ENCODE results near the gene MYBPC3.

Gene MYBPC3

DNA sequence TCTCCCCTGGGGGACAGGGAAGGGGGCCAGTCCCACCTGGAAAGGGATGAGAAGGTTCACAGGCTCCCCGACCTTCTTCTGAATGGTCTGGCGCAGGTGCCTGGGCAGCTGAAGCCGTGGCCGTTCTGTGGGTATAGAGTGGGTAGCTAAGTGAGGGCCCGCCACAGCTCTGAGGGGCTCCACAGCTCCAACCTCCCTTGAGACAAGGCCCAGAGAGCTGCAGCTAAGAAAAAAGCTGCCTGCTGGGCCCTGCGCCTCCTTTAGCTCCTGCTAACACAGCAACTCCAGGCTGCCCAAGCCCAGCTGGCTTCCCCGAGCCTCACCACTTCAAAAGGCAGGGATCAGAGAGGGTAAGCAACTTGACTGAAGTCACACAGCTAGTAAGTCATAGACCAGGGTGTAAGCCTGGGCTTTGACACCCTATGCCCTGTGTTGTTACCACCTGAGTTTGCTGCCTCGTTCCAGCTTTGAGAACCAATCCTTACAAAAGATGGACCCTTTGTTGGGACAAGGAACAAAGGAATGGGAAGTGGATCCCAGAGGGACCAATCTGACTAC lies 18.5 kb downstream of the MYBPC3 start:
- H3K27ac ChIP-seq: no peak overlapping the region
- no peaks in the 10 kb centered on the region for H3K36me3 ChIP-seq (ENCODE audit: insufficient read depth, low read length)
- no peak for TF ChIP-seq FOXP2 (optimal IDR thresholded peaks at IDR 0.05; ENCODE audit: control extremely low read depth, extremely low read length, insufficient read depth)
- no peak for TF ChIP-seq POLR2AphosphoS5 (IDR thresholded peaks at IDR 0.05; ENCODE audit: borderline replicate concordance, low read depth, low read length)
- TF ChIP-seq EZH2 (IDR thresholded peaks at IDR 0.05): no peak
- H3K4me3 ChIP-seq: no peak overlapping the region
- no peak overlapping the region for H3K9ac ChIP-seq (ENCODE audit: insufficient read length)
- H3K9me3 ChIP-seq (ENCODE audit: low read depth, low read length): no peaks in the 10 kb centered on the region
- no peak for DNase-seq (ENCODE audit: low read depth, low spot score)

- Histone ChIP-seq H3K4me3 (no peak overlapping the region), H3K36me3 (ENCODE audit: insufficient read depth, low read length) (no peaks in the 10 kb centered on the region), H3K9me3 (ENCODE audit: low read depth, low read length) (no peaks in the 10 kb centered on the region), H3K9ac (ENCODE audit: insufficient read length) (no peak overlapping the region), H3K27ac (no peak overlapping the region)
- DNase-seq (ENCODE audit: low read depth, low spot score): no peak
- TF ChIP-seq EZH2 (IDR thresholded peaks at IDR 0.05) (no peak), FOXP2 (optimal IDR thresholded peaks at IDR 0.05; ENCODE audit: control extremely low read depth, extremely low read length, insufficient read depth) (no peak), POLR2AphosphoS5 (IDR thresholded peaks at IDR 0.05; ENCODE audit: borderline replicate concordance, low read depth, low read length) (no peak)
Measured at GRCh38 chr11:47333526-47333845, 19.0 kb downstream of the MYBPC3 start.

GRCh38 chr11:47332791-47333525 lies 19.5 kb downstream of the MYBPC3 start:
- Histone ChIP-seq H3K9ac (ENCODE audit: insufficient read length) (no peak overlapping the region), H3K27ac (no peak overlapping the region), H3K36me3 (ENCODE audit: insufficient read depth, low read length) (0 out of 2 replicates have a peak, but pooled peaks cover 5% of the 10 kb centered on the region), H3K9me3 (ENCODE audit: low read depth, low read length) (no peaks in the 10 kb centered on the region), H3K4me3 (no peak overlapping the region)
- TF ChIP-seq EZH2 (IDR thresholded peaks at IDR 0.05): no peak
- no peak for TF ChIP-seq POLR2AphosphoS5 (IDR thresholded peaks at IDR 0.05; ENCODE audit: borderline replicate concordance, low read depth, low read length)
- no peak for TF ChIP-seq FOXP2 (optimal IDR thresholded peaks at IDR 0.05; ENCODE audit: control extremely low read depth, extremely low read length, insufficient read depth)
- no peak for DNase-seq (ENCODE audit: low read depth, low spot score)

- Histone ChIP-seq H3K4me3 (no peak overlapping the region), H3K9ac (ENCODE audit: insufficient read length) (no peak overlapping the region), H3K36me3 (ENCODE audit: insufficient read depth, low read length) (0 out of 2 replicates have a peak, but pooled peaks cover 5% of the 10 kb centered on the region), H3K9me3 (ENCODE audit: low read depth, low read length) (no peaks in the 10 kb centered on the region), H3K27ac (no peak overlapping the region)
- TF ChIP-seq FOXP2 (optimal IDR thresholded peaks at IDR 0.05; ENCODE audit: control extremely low read depth, extremely low read length, insufficient read depth) (no peak), POLR2AphosphoS5 (IDR thresholded peaks at IDR 0.05; ENCODE audit: borderline replicate concordance, low read depth, low read length) (no peak), EZH2 (IDR thresholded peaks at IDR 0.05) (no peak)
- no peak for DNase-seq (ENCODE audit: low read depth, low spot score)
Measured at GRCh38 chr11:47332303-47332711, 20.2 kb downstream of the MYBPC3 start.

GRCh38 chr11:47331454-47332302 lies 20.8 kb downstream of the MYBPC3 start:
- Histone ChIP-seq H3K27ac (no peak overlapping the region), H3K9ac (ENCODE audit: insufficient read length) (no peak overlapping the region), H3K36me3 (ENCODE audit: insufficient read depth, low read length) (peaks cover 5% of the 10 kb centered on the region; the same call in 1 of the 2 replicates), H3K4me3 (no peak overlapping the region), H3K9me3 (ENCODE audit: low read depth, low read length) (no peaks in the 10 kb centered on the region)
- TF ChIP-seq EZH2 (IDR thresholded peaks at IDR 0.05): no peak
- TF ChIP-seq FOXP2 (optimal IDR thresholded peaks at IDR 0.05; ENCODE audit: control extremely low read depth, extremely low read length, insufficient read depth): no peak
- TF ChIP-seq POLR2AphosphoS5 (IDR thresholded peaks at IDR 0.05; ENCODE audit: borderline replicate concordance, low read depth, low read length): no peak
- DNase-seq (ENCODE audit: low read depth, low spot score): no peak

GRCh38 chr11:47329987-47330931 lies 22.2 kb downstream of the MYBPC3 start:
- H3K36me3 ChIP-seq (ENCODE audit: insufficient read depth, low read length): peaks cover 9% of the 10 kb centered on the region; the same call in 1 of the 2 replicates
- no peak for DNase-seq (ENCODE audit: low read depth, low spot score)
- H3K27ac ChIP-seq: 0 out of 2 replicates have a peak overlapping the region, but pooled peaks have one; percentile 13

GRCh38 chr11:47329431-47329986 lies 23.0 kb downstream of the MYBPC3 start:
- no peak for DNase-seq (ENCODE audit: low read depth, low spot score)
- Histone ChIP-seq H3K9ac (ENCODE audit: insufficient read length) (no peak overlapping the region), H3K4me3 (no peak overlapping the region), H3K36me3 (ENCODE audit: insufficient read depth, low read length) (peaks cover 9% of the 10 kb centered on the region; the same call in 1 of the 2 replicates), H3K9me3 (ENCODE audit: low read depth, low read length) (no peaks in the 10 kb centered on the region), H3K27ac (no peak overlapping the region)
- TF ChIP-seq POLR2AphosphoS5 (IDR thresholded peaks at IDR 0.05; ENCODE audit: borderline replicate concordance, low read depth, low read length): no peak
- no peak for TF ChIP-seq FOXP2 (optimal IDR thresholded peaks at IDR 0.05; ENCODE audit: control extremely low read depth, extremely low read length, insufficient read depth)
- no peak for TF ChIP-seq EZH2 (IDR thresholded peaks at IDR 0.05)

More at GRCh38 chr11:47329987-47330931, 22.2 kb downstream of the MYBPC3 start:
- no peak for TF ChIP-seq FOXP2 (optimal IDR thresholded peaks at IDR 0.05; ENCODE audit: control extremely low read depth, extremely low read length, insufficient read depth)
- TF ChIP-seq POLR2AphosphoS5 (IDR thresholded peaks at IDR 0.05; ENCODE audit: borderline replicate concordance, low read depth, low read length): no peak
- no peak for TF ChIP-seq EZH2 (IDR thresholded peaks at IDR 0.05)
- no peak overlapping the region for H3K9ac ChIP-seq (ENCODE audit: insufficient read length)
- H3K4me3 ChIP-seq: no peak overlapping the region
- H3K9me3 ChIP-seq (ENCODE audit: low read depth, low read length): no peaks in the 10 kb centered on the region
